ENCODE results near the gene UGT8. TPM values are rescaled to one million over a fixed set of nuclear protein-coding genes. Genes with fewer than 3 reads are reported as not detected.

The UGT8 gene
- total RNA-seq, 2 donors from 2014 or later: 0.14 to 0.19 TPM

- no peak for DNase-seq (ENCODE audit: low spot score)
- intact Hi-C loops (cut with DNase I): no loop called here
These were observed 75.5 kb downstream of the UGT8 start for GRCh38 chr4:114674080-114674479.

- DNase-seq (ENCODE audit: low spot score): no peak
- intact Hi-C loops (cut with DNase I): no loop called here
These were observed 78.9 kb downstream of the UGT8 start for GRCh38 chr4:114677346-114677979.

- no peak for DNase-seq (ENCODE audit: low spot score)
- intact Hi-C loops (cut with DNase I): no loop called here
These were observed 85.9 kb downstream of the UGT8 start for GRCh38 chr4:114684462-114684861.

GRCh38 chr4:114688059-114688458 is 89.5 kb downstream of the UGT8 start:
- intact Hi-C loops (cut with DNase I): no loop called here
- DNase-seq (ENCODE audit: low spot score): no peak

- intact Hi-C loops (cut with DNase I): no loop called here
- DNase-seq (ENCODE audit: low spot score): no peak
These were observed 92.0 kb downstream of the UGT8 start for GRCh38 chr4:114690571-114690970.

GRCh38 chr4:114691865-114692264 is 93.3 kb downstream of the UGT8 start:
- intact Hi-C loops (cut with DNase I): no loop called here
- DNase-seq (ENCODE audit: low spot score): no peak

GRCh38 chr4:114692958-114693357 is 94.4 kb downstream of the UGT8 start:
- DNase-seq (ENCODE audit: low spot score): no peak
- intact Hi-C loops (cut with DNase I): no loop called here

GRCh38 chr4:114694770-114695169 is 96.2 kb downstream of the UGT8 start:
- intact Hi-C loops (cut with DNase I): no loop called here
- no peak for DNase-seq (ENCODE audit: low spot score)

- DNase-seq (ENCODE audit: low spot score): no peak
- intact Hi-C loops (cut with DNase I): no loop called here
These were observed 99.6 kb downstream of the UGT8 start for GRCh38 chr4:114698231-114698630.

- intact Hi-C loops (cut with DNase I): no loop called here
- DNase-seq (ENCODE audit: low spot score): no peak
These were observed 102.9 kb downstream of the UGT8 start for GRCh38 chr4:114701491-114701890.

- DNase-seq (ENCODE audit: low spot score): no peak
- intact Hi-C loops (cut with DNase I): no loop called here
These were observed 118.8 kb downstream of the UGT8 start for GRCh38 chr4:114717432-114717831.

GRCh38 chr4:114725066-114725465 is 126.5 kb downstream of the UGT8 start:
- intact Hi-C loops (cut with DNase I): no loop called here

GRCh38 chr4:114727461-114727860 is 128.9 kb downstream of the UGT8 start:
- DNase-seq (ENCODE audit: low spot score): no peak
- intact Hi-C loops (cut with DNase I): no loop called here

More at GRCh38 chr4:114725066-114725465, 126.5 kb downstream of the UGT8 start:
- no peak for DNase-seq (ENCODE audit: low spot score)

Small RNA genes lying within 50 kb of the gene (microRNA-seq; reads per million reads assigned to microRNA genes)
- gene MIR577 (ENCODE audit: borderline microRNAs expressed in 2 of 2): 0 reads per million in 2 donors

Measured in posterior vena cava (tissue), 2 donors.